D721Med (cell line): ENCODE data around the gene C2orf80.

Experiments used
- DNase-seq: peaks from one replicate; pipeline ENCODE4 v3.0.0; 2011; ENCODE audit warnings: low spot score; ENCODE audit not compliant: insufficient read length
- FAIRE-seq: peaks from 2 replicates; lab custom pipeline; 2011; peaks lifted over from hg19 to GRCh38; lab: Jason Lieb, UNC
- CTCF ChIP-seq: IDR thresholded peaks from 2 replicates; pipeline ENCODE4 v1.5.1; 2012; ENCODE audit warnings: mild to moderate bottlenecking, control low read depth; ENCODE audit not compliant: insufficient read depth; ENCODE audit errors: missing control alignments

Gene C2orf80

GRCh38 chr2:208163489-208163888 is 26.3 kb downstream of the C2orf80 start, which contains the start of gene CRYGA:
TSS of gene CRYGA (minus strand) at chr2:208163589. CDS start at chr2:208163556, 33 bp downstream.
- FAIRE-seq = no peak
- DNase-seq = no peak
- no peak for TF ChIP-seq CTCF

GRCh38 chr2:208156439-208156838 is 33.4 kb downstream of the C2orf80 start:
- DNase-seq (no peak), FAIRE-seq (no peak)
- TF ChIP-seq CTCF = no peak

- DNase-seq = no peak
- no peak for TF ChIP-seq CTCF
- FAIRE-seq = no peak
Measured at GRCh38 chr2:208153156-208153555, 36.7 kb downstream of the C2orf80 start.

- DNase-seq = no peak
- no peak for FAIRE-seq
- no peak for TF ChIP-seq CTCF
Measured at GRCh38 chr2:208150956-208151355, 38.9 kb downstream of the C2orf80 start.

GRCh38 chr2:208150094-208150493 is 39.7 kb downstream of the C2orf80 start:
- no peak for DNase-seq
- no peak for TF ChIP-seq CTCF
- no peak for FAIRE-seq

- TF ChIP-seq CTCF = no peak
- DNase-seq (no peak), FAIRE-seq (no peak)
Measured at GRCh38 chr2:208148803-208149202, 41.0 kb downstream of the C2orf80 start.

GRCh38 chr2:208147759-208148158 is 42.1 kb downstream of the C2orf80 start:
- TF ChIP-seq CTCF = no peak
- no peak for DNase-seq
- no peak for FAIRE-seq
